Measurements from ENCODE around the gene IL32.
A peak's percentile ranks its signal among the peaks of the same experiment; 100 is the strongest.
"Not testable (repeated sequence)": the region's sequence is repeated elsewhere in the genome, so short reads cannot be mapped to it uniquely, and the experiment has no call there.

Gene IL32

DNA sequence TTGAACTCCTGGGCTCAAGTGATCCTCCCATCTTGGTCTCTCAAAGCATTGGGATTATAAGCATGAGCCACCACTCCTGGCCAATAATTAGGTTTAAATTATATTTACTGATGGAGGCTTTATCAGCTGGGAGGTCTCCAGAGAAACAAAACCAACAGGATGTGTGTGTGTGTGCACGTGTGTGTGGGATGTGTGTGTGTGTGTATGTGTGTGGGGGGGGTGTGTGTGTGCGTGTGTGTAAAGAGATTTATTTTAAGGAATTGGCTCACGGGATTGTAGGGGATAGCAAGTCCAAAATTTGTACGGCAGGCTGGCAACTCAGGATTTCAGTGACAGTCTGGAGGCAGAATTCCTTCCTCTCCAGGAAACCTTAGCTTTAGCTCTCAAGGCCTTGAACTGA is 14.4 kb upstream of the IL32 start:
- no peak for DNase-seq

DNA sequence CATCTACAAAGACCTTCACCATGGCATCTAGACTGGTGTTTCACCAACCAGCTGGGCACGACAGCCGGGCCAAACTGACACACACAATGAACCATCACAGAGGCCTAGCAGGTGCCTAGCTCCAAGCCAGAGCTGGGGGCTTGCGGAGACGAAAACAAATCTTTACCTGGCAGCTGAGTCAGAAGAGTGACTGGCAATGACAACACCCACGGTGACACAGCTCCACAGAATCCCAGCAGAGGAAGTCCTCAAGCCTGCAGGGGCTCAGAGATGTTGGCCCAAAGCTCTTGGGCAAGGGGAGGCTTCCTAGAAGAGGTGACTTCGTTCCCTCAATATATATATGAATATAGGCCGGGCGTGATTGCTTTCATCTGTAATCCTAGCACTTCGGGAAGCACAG is 13.9 kb upstream of the IL32 start:
- no peak for DNase-seq

DNA sequence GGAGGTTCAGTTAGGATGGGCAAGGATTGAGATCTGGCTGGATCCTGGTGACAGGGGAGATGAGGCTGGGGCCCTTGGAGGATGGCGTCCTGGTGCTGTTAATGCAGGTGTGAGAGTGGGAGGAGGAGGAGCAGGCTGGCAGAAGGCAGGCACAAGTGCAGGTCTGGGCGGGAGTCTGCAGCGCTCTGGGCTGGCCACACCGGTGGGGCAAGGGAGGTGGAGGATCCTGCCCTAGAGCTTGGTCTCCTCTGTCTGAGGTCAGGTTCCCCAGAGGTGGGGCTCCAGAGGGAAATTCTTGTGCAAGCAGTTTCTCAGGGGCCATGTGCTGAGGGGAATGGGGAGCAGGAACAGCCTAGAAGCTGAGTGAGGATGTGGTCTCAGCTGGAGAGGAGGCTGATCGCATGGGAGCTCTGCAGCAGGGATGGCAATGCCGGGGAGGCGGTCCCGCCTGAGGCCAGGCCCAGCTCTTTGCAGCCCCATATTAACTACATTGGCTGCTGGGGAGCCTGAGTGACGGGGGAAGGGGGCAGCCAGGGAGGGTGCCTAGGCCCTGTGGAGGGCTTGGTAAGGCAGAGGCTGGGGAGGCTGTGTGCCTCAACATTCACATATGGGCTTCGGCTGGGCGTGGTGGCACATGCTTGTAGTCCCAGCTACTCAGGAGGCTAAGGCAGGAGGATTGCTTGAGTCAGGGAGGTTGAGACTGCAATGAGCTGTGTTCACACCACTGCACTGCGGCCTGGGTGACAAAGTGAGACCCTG is 12.7 kb upstream of the IL32 start:
- DNase-seq, result not testable (repeated sequence)

DNA sequence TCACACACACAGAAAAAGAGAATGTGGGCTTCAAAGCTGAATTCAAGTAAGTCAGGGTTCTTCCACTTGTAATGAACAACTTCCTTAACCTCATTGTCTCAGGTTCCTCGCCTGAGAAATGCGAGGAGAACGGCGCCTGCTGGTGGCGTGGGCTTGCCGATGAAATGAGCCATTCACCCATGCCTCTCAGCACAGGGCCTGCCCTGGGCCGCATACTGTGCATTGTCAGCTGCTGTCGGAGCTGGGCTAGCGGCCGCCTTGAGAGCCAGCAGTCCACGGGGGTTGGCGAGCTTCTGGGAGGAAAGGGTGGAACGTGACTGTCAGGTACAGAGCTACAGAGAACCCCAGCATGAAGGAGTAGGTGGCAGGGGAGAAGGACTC is 12.1 kb upstream of the IL32 start:
- not testable (repeated sequence) for DNase-seq

DNA sequence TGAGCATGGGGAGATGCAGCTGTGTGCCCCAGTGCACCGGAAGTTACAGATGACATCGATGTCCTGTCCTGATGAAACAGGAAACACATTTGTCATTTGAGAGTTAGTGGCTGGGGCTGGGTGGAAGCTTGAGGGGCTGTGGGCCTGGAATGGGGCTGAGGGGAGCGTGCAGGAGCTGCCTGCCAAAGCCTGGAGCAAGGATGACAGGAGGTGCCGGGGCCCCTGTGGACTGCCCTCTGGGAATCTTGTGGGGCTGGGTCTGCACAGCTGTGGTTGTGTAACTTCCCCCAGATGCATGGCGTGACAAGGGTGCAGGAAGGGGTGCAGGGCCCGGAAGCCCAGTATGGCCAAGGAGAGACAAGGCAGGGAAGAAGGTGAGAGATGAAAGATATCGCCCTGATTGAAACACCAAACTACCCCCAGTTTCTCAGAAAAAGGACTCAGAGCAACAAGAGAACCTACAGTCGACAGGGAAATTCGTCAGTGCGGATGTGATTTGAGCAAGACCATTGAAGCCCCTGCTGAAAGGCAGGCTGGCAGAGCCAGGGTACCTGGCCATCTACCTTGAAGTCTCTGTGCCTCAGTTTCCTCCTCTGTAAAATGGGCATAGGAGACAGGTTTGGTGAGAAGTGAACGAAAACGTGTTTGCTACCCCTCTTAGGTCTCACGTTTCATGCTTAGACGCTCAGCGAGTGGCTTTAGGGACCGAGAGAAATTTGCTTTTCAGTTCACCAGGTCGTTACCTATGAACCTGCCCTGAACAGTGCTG is 10.3 kb upstream of the IL32 start:
- no peak for DNase-seq

DNA sequence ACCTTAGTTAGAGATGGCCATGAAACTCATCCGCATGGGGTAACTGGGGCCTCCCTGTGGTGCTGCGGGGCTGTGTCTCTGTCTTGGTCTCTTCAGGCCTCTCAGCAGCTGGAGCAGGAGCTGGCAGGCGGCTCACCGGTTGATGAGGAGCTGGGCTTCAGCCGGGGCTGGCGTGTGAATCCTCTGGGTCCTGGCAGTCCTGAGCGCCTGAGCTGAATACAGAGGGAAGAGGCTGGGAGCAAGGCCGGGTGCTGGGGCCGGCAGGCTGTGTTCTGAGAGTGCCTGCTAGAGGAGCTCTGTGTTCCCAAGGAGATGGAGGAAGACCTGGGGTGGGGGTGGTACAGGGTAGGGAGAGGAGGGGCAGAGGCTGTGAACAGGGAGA is 9.7 kb upstream of the IL32 start:
- DNase-seq, result not testable (repeated sequence)

DNA sequence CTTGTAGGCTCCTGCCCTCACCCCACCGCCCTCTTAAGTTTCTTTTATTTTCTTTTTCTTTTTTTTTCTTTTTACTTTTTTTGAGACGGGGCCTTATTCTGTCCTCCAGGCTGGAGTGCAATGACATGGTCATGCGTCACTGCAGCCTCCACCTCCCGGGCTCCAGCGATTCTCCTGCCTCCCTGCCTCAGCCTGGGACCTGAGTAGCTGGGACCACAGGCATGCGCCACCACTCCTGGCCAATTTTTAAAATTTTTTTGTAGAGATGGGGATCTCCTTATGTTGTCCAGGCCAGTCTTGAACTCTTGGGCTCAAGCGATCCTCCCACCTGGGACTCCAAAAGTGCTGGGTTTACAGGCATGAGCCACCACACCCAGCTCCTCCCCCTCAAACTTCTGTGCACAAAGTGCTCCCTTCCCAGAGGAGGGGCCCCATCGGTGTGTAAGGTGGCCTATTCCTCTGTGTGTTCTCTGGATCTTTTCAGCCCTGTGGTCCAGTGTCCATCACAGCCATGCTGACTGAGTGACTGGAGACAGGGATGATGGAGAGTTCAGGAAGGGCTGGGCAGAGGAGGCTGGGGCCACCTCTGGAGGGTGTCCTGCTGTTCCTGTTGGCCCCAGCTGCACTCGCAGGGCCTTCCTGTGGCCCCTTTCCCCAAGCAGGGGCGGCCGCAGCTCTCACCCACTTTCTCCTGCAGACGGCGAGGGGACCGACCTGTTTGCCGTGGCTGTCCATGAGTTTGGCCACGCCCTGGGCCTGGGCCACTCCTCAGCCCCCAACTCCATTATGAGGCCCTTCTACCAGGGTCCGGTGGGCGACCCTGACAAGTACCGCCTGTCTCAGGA is 8.9 kb upstream of the IL32 start:
- no peak for DNase-seq

DNA sequence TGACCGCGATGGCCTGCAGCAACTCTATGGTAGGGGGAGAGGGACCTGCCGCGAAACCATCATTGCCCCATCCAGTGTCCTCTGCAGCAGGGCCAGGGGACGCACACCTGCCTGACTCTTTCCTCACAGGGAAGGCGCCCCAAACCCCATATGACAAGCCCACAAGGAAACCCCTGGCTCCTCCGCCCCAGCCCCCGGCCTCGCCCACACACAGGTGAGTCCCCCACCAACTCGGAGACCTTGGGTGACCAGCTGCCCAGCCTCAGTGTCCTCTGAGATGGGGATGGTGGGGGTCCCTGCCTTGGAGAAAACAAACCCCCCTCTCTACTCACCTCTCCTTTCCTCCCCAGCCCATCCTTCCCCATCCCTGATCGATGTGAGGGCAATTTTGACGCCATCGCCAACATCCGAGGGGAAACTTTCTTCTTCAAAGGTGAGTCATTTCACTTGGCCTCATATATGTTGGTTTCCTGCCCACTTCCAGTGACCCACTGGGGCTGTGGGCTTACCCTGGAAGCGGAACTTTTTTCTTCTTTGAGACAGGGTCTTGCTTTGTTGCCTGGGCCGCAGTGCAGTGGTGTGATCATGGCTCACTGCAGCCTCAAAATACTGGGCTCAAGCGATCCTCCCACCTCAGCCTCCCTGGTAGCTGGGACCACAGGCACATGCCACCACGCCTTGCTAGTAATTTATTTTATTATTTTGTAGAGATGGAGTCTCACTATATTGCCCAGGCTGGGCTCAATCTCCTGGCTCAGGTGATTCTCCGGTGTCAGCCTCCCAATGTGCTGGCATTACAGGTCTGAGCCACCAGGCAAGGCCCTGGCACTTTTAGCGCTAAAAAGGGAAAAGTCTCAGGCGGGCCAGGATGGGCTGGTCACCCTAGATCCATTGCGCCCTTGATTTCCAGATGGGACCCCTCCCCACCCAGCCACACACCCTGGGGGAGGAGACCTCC is 8.0 kb upstream of the IL32 start:
- no peak for DNase-seq

DNA sequence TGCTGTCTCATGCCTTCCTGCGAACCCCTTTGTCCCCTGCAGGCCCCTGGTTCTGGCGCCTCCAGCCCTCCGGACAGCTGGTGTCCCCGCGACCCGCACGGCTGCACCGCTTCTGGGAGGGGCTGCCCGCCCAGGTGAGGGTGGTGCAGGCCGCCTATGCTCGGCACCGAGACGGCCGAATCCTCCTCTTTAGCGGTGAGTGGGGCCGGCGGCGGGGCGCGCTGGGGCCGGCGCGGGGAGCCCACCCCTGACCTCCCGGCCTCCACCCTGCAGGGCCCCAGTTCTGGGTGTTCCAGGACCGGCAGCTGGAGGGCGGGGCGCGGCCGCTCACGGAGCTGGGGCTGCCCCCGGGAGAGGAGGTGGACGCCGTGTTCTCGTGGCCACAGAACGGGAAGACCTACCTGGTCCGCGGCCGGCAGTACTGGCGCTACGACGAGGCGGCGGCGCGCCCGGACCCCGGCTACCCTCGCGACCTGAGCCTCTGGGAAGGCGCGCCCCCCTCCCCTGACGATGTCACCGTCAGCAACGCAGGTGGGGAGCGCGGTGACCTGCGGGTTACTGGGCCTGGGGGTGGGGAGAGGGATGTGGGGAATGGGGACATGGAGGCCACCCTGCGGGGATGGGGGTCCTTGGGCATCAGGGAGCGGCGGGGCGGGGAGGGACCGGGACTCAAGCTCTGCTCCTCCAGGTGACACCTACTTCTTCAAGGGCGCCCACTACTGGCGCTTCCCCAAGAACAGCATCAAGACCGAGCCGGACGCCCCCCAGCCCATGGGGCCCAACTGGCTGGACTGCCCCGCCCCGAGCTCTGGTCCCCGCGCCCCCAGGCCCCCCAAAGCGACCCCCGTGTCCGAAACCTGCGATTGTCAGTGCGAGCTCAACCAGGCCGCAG is 7.1 kb upstream of the IL32 start:
- DNase-seq, result peak in 22 of 58 donors; percentile 4 to 52 (median 27)

DNA sequence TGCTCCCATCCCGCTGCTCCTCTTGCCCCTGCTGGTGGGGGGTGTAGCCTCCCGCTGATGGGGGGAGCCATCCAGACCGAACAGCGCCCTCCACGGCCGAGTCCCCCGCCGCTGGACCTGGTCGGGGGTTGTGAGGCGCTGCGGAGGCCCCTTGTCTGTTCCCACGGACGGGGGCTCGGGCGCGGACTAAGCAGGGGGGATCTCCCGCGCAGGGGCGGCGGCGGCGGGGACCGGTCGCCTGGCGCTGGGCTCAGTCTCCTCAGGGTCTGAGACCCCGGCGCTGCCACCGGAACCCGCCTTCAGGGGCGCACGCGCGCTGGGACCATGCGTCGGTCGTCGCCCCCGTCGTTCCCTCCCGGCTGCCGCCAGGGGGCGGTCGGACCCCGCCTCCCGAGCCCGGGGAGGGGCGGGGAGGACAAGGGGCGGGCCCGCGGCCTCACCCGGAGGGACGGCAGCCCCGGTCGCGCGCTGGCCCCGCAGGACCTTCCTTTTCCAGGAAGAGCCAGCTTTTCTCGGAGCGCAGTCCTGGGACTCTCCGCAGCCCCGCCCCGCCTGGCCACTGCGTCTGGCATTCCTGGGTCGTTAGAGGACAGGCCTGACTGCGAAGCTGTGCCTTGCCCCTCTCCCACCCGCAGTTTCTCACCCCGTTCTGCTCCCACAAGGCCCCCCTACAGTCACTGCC is 6.3 kb upstream of the IL32 start:
- DNase-seq, result peak in 57 of 58 donors; percentile 11 to 85 (median 66)

DNA sequence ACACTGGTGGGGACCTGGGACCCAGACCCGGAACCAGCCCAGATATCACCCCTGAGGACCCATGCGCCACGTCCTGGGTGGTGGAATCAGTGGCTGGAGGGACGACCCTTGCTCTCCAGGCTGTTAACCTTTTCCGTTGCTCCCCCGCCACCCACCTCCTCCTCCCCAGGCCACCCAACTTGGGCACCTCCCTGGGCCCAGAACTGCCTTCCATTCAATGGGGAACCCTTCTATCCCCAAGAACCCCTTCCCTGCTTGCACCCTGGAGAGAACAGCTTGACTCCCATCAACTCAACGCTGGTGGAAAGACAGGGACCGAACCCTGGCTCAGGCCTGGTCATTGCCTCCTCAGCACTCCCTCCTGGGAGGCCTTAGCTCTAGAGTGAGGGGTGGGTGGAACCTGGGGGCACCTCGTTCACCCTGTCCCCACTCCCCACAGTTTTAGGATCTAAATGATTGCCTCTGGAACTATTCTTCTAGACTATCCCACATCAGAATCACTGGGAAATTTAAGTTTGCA is 5.7 kb upstream of the IL32 start:
- no peak for DNase-seq

DNA sequence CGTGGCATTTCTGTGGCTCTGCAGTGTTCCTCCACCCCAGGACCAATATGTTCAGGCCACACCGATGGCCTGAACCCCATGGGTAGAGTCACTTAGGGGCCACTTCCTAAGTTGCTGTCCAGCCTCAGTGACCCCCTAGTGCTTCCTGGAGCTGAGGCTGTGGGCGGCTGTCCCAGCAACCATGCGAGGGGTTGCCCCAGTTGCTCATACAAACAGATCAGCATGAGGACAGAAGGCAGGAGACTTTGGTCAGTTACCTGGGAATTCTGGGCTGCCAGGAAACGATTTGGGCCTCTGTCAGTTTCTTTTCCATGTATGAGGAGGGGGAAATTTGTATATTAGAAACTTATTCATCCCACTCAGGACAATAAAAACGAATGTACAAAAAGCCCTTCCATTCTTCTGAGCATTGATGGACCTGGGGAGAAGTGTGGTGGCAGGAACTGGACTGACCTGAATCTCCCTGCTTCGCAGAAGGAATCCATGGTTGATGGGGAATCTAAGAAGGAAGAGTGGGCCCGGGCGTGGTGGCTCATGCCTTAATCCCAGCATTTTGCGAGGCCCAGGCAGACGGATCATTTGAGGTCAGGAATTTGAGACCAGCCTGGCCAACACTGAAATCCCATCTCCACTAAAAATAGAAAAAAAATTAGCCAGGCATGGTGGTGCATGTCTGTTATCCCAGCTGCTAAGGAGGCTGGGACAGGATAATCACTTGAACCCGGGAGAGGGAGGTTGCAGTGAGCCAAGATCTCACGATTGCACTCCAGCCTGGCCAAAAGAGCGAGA is 4.9 kb upstream of the IL32 start:
- no peak for DNase-seq

DNA sequence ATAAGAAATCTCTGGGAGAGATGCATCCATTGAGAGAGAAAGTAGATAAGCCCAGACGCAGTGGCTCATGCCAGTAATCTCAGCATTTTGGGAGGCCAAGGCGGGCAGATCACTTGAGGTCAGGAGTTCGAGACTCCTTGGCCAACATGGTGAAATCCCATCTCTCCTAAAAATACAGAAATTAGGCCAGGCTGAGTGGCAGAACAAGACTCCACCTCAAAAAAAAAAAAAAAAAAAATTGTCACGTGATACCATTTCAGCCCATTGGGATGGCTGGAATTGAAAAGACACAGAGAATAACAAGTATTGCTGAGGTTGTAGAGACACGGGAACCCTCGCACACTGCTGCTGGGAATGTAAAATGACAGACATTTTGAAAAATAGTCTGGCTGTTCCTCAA is 2.9 kb upstream of the IL32 start:
- DNase-seq, result no peak

DNA sequence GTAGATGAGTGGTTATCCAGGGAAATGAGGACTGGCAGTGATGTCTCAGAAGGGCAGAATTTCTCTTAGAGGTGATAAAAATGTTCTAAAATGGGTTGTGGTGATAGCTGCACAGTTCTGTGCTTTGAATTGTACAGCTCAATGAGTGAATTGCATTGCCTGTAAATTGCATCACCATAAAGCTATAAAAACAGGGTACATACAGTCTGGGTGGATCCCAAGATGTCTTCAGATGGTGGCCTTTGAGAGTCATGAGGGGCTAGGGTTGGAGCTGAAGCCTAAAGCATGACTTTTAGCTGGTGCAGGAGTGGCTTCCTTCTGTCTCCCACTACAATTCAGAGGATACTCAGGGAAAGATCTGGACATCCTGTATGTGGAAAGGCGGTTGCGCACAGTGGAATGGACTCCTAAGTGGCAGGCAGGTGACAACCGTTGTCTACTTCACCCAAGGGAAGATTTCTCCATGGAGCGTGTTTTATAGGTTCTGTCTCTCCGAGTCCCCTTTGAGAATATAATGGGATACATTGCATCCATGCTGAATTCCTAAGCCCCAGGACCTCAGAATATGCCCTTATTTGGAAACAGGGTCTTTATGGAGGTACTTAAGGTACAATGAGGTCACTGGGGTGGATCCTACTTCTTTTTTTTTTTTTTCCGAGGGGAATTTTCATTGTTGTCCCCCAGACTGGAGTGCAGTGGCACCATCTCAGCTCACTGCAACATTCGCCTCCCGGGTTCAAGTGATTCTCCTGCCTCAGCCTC is 1.6 kb upstream of the IL32 start:
- DNase-seq, result no peak

DNA sequence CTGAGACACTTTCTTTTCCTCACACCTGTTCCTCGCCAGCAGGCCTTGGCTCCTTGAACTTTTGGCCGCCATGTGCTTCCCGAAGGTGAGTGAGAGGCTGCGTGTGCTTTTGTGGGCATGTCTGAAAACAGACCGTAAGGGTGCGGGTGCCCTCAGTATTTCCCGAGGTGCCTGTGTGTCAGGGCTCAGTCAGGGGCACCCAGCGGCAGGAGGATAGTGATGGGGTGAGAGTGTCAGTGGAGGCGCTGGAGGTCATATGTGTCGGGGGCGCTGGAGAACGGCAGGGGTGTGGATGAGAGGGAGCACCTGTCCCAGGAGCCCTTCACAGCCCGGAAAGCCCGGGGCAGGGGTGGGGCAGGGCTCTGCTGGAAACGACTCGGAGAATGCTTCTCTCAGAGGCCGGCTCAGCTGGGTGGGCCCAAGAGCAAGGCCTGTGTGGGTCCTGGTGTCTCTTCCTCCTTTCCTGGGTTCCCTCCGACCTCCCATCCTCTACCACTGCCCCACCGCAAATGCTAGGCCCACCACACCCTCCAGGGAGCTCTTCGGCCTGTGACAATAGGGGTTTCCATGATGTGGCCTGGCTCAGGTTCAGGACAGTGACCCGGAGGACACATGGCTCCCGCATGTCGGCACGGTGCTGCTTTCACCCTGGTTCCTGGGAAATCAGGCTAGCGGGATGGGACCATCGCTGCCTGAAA is 451 bp downstream of the IL32 start:
- no peak for DNase-seq

DNA sequence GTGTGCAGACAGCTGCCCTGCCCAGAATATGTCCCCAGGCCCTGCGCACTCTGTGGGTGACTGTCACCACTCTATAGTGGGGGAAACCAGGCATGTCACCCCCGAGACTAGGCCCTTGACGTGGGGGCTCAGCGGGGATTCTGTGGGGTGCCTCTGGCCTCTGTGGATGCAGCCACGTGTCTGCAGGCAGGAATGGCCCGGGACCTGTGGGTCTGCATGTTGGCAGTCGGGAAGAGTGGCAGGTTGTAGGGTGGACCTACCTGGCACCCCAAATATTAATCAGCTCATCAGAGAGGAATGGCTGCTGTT is 954 bp downstream of the IL32 start:
- no peak for DNase-seq

DNA sequence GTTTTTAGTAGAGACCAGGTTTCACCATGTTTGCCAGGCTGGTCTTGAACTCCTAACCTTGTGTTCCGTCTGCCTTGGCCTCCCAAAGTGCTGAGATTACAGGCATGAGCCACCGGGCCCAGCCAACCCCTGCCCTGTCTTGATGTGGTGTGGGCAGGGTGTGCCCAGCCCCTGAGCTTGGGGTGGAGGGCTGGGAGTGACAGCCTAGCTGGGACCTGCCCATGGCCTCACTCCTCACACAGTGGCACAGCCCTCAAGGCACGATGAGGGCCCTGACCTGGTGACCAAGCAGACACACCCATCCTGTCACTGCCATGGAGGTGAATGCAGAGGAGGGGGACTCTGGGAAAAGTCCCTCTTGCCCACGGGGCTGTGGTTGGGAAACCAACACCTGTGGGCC is 3.0 kb downstream of the IL32 start:
- no peak for DNase-seq
